GM18951 (cell line): Measurements from ENCODE around the gene ECHDC3.

Experiments used
- POLR2A ChIP-seq: IDR thresholded peaks from 4 replicates; pipeline ENCODE4 v1.6.1; 2011; ENCODE audit warnings: mild to moderate bottlenecking; ENCODE audit not compliant: insufficient read length, insufficient read depth; ENCODE audit errors: extremely low read depth
- in situ Hi-C: fragments of 300-500 bp; cut with MboI; formaldehyde crosslinking; loops from one replicate; pipeline ENCODE4 v1.12.0; 2022; ENCODE audit warnings: low sequenced_read_pairs, mixed read lengths, inconsistent platforms; ENCODE audit not compliant: unreplicated experiment

ECHDC3 gene

DNA sequence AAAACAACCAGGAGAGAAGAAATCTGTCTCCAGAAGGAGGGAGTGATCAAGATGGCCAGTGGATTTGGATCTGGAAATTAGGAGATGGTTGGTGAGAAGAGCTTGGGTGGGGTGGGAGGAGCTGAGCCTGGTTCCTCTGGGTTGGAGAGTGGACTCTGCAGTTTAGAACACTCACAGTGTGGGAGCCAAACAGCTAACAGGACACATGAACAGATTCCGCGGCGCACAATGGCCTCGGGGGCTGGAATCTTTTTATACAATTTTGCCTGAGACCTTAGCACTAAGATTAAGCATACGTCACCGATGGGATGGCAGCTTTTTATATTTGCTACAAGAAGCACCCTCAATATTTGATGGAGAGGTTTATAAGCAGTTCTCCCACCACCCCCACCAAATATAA is 2.9 kb downstream of the ECHDC3 start:
- in situ Hi-C loops: no loop called here
- TF ChIP-seq POLR2A: no peak

DNA sequence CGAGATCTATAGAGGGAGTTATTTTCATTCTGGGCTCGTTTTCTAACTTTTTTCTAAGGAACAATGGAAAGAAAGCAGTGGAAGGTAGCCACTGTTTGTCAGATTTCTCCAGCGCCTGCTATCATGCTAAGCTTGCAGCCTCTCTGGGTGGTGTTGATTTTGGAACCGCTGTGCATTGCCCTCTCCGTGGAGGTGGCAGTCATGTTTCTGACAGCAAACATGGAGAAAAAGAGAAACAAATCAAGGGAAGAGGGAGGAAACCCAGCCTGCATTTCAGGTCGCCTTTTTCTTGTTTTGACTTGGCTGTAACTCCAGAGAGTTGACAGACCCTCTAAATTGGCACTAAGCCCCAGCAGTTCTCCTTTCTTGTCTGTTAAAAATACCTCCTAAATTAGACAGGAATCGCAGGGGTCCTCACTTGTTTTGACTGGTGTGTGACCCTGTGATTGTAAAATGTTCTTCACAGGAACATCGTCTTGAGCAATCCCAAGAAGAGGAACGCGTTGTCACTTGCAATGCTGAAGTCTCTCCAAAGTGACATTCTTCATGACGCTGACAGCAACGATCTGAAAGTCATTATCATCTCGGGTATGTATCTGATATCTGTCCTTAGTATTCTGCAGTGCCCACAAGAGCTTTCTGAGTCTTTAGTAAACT is 4.8 kb downstream of the ECHDC3 start:
- TF ChIP-seq POLR2A: no peak
- in situ Hi-C loops: no loop called here

DNA sequence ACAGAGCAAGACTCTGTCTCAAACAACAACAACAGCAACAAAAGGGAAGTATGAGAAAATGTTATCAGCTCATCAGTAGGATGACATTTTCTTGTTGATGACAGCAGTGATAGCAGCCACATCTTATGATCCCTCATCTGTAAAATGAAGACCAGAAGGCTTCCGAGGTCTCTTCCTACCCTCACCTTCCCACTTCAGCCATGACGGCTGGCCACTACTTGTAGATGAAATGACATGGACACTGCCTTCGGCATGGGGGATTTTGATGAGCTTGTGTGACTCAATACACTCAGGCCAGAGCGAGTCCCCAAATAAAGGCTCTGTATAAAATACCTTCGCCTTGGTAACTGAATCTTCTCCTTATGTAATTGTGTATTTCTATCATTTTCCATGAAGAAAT is 6.7 kb downstream of the ECHDC3 start:
- no peak for TF ChIP-seq POLR2A
- in situ Hi-C loops: no loop called here

DNA sequence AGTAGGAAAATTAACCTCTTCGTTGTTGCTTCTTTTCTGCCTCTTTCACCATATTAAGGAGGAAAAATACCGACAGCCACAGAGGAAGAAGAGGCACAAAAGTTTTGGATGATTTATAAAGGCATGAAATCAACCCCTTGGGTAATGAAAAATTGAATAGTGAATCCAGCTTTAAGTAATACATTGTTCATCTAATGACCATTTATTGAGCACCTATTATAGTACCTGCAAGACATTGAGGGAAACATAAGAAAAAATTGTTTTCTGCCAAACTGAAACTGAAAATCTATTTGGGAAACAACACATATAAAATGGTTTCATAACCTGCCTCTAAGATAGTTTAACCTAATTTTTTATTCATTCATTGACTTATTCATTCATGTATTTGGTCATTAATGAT is 8.2 kb downstream of the ECHDC3 start:
- in situ Hi-C loops: loop anchor here (10.0 kb wide), 1 partner anchor 236 kb away; no protein-coding TSS in a partner anchor
- no peak for TF ChIP-seq POLR2A

DNA sequence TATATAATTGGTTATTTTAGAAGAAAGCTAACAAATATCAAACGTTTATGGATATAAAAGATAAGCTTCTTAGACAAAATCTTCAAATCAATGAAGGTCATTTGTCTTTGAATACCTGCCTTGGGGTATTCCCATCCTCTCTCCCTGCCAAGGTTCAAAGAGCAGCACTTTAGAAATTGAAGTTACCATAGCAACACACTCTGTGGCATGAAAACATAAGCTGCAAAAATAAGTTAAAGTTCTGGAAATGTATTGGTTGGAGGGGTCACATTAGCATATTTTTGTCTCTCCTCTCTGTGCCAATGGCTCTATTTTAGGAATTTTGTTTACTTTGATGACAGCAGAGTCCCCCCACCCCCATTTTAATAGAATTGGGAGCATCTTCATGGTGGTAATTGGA is 12.0 kb downstream of the ECHDC3 start:
- in situ Hi-C loops: loop anchor here (10.0 kb wide), 1 partner anchor 239 kb away; no protein-coding TSS in a partner anchor
- TF ChIP-seq POLR2A: no peak

DNA sequence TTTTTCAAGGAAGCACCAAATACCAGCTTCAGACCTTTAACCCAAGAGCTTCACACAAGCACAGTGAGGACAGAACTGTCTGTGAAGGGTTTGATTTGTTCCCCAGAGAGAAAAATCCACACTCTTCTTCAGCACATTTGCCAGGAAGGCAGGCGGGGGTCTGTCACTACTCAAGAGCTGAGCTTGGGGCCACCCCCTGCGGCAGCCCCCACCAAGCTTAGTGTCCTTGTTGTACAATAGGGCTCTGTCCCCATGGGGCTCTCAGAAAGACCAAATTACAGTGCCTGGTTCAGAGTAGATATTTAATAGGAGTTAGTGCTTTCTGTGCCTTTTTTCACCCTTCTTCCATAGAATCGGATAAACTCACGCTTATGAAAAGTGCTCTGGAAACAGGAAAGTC is 12.4 kb downstream of the ECHDC3 start:
- in situ Hi-C loops: loop anchor here (10.0 kb wide), 1 partner anchor 240 kb away; no protein-coding TSS in a partner anchor
- no peak for TF ChIP-seq POLR2A

DNA sequence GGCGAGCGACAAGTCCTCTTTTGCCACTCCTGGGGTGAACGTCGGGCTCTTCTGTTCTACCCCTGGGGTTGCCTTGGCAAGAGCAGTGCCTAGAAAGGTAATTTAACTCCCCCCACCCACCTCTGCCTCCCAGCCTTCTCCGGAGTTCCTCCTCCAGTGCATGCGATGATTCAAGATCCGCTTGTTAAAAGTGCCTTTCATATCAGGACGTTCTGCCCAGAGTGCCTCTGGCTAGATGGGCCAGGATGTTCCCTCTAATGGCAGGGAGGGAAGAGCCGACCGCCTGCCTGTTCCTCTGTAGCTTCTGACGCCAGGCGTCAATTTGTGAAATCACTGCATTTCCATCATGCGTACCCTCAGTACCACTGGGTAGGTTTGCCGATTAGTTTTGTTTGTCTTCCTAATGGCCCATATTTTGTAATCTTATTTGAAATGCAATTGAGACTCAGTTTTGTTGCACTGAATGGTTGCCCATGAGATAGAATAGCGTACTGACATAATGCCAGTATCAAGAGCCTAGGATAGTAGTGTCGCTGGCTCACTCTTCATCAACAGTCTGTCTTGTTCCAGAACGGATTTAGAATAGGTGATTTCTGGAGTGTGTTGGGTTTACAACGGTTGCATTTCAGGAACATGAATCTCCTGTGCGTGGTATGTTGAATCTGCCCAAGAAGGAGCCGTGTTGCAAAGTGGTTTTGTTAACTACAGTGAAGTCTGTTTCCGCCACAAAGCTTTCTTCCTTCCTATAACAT is 13.5 kb downstream of the ECHDC3 start:
- TF ChIP-seq POLR2A: no peak
- in situ Hi-C loops: loop anchor here (10.0 kb wide), 1 partner anchor 241 kb away; no protein-coding TSS in a partner anchor

DNA sequence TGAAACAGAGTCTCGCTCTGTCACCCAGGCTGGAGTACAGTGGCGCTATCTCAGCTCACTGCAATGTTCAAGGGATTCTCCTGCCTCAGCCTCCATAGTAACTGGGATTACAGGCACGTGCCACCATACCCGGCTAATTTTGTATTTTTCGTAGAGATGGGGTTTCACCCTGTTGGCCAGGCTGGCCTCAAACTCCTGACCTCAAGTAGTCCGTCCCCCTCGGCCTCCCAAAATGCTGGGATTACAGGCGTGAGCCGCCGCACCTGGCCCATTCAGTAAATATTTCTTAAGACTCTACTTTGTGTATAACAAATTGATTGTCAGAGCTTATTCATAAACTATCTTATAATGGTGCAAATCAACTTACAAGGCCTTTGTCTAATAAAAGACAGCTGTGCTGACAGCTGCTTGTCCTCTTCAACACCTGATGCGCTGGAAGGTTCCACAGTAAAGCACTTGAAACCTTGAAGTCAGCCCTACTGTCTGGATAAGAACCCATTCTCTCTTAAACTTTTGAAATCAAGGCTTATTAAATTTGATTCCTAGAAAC is 14.7 kb downstream of the ECHDC3 start:
- in situ Hi-C loops: loop anchor here (10.0 kb wide), 1 partner anchor 242 kb away; no protein-coding TSS in a partner anchor
- no peak for TF ChIP-seq POLR2A

DNA sequence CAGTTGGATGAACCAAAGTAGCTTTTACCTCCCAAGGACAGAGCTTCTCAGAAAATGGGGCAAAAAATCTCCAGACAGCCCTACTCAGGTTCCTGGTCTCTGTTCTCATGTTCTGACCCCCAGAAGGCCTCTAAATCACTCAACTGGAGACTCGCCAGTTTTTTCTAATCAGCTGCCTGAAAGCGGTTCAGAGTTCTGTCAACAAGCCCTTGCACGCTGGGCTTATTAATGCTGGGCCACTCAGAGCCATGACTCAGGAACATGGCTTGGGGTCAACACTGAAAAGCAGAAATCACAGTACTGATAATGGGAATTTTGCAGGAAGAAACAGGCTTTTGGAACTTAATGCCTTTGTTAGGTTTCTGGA is 15.3 kb downstream of the ECHDC3 start:
- no peak for TF ChIP-seq POLR2A
- in situ Hi-C loops: loop anchor here (10.0 kb wide), 1 partner anchor 243 kb away; no protein-coding TSS in a partner anchor

DNA sequence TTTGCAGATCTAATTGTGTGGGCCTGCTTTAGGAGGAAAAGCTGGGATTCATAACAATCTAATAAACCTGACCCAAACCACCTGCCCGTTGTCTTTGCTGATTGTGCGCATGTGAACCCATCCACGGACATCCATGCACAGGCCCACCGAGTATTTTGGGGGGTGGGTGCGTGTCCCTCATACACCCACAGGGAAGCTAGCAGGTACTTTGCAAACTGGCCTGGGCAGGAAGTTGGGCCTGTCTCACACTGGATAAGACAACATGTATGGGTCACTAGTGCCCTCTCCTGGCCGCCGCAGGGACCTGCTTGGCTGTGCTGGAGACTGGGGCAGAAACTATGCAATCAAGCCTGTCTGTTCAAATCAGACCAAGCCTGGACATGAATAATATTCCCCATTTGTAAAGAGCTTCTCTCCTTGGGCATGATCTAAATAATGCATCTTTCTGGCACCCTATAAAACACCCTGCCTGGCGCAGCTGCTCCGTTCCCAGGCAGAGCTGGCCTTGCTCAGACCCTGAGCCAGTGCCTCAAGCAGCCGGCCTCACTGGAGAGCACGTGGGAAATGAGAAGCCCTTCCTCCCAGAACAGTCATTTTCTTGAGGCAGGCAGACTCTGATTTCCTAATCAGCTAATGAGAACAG is 15.8 kb downstream of the ECHDC3 start:
- in situ Hi-C loops: loop anchor here (10.0 kb wide), 1 partner anchor 243 kb away; no protein-coding TSS in a partner anchor
- no peak for TF ChIP-seq POLR2A

DNA sequence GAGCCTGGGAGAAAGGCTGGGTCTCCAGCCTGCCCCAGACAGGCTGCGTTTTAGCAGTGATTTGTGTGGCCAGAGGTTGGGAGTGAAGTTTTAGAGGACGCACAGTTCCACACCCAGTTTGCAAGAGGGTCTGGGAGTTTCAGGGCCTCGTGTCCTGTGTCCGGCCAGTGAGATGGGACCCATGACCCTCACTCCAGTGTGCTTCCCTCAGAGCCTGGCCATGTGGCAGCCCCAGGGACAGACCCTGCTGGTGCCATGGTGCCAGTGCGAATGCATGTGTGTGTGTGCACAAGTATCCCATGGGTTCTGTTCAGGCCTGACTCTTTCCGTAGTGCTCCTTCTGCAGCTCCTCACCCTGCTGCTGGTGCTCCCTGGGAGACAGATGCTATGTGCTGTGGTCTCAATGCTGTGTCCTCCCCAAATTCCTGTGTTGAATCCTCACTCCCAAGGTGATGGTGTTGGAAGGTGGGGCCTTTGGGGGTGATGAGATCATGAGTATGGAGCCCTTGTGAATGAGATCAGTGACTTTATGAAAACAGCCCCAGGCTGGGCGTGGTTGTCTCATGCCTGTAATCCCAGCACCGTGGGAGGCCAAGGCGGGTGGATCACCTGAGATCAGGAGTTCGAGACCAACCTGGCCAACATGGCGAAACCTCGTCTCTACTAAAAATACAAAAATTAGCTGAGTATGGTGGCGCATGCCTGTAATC is 16.5 kb downstream of the ECHDC3 start:
- TF ChIP-seq POLR2A: no peak
- in situ Hi-C loops: loop anchor here (10.0 kb wide), 1 partner anchor 244 kb away; no protein-coding TSS in a partner anchor

DNA sequence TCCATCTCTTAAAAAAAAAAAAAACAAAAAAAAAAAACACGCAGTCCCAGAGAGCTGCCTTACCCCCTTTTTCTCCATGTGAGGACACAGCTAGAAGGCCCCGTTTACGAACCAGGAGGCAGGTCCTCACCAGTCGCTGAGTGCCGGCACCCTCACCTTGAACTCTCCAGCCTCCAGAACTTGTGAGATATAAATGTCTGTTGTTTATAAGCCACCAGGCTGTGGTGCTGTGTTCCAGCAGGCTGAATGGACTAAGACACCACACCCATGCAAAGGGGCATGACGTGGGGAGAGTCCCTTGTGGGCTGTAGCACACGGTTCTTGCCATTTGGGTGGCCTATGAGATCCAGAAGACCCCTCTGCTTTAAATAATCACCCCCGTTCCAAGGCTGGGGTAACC is 17.2 kb downstream of the ECHDC3 start:
- TF ChIP-seq POLR2A: no peak
- in situ Hi-C loops: loop anchor here (10.0 kb wide), 1 partner anchor 245 kb away; no protein-coding TSS in a partner anchor
